Stomach (tissue), 4 donors: Measurements from ENCODE around the gene KIAA0930.

Experiments
- CTCF ChIP-seq, 7 experiments: fragments of 450-650 bp in 4 of 7; fragments of 200-600 bp in 3 of 7; sonication (generic) in 3 of 7; IDR thresholded peaks; one replicate each; pipeline ENCODE4 v1.5.1; 2016 to 2019; ENCODE audit warnings: antibody characterized with exemption in 7 of 7, control low read depth in 2 of 7, mild to moderate bottlenecking in 1 of 7
- POLR2AphosphoS5 ChIP-seq, 3 donors: sonication (generic); formaldehyde crosslinking; IDR thresholded peaks; one replicate each; pipeline ENCODE4 v1.6.1; 2016; ENCODE audit warnings: antibody characterized with exemption in 3 of 3

- TF ChIP-seq CTCF (IDR thresholded peaks at IDR 0.05) (no peak), POLR2AphosphoS5 (IDR thresholded peaks at IDR 0.05) (no peak)
Measured at GRCh38 chr22:45210577-45210976, 30.1 kb downstream of the KIAA0930 start.
